ENCODE measurements around the gene SLC34A2. TPM values are rescaled to one million over a fixed set of nuclear protein-coding genes. Genes with fewer than 3 reads are reported as not detected.

The SLC34A2 gene
- total and polyA plus RNA-seq, 4 experiments from 2014 or later, result not detected

GRCh38 chr4:25727711-25728493, 72.3 kb downstream of the SLC34A2 start:
- Histone ChIP-seq H3K9me3 (ENCODE audit: control insufficient read depth in 1 of 2, low read length in 2 of 2) (no peaks in the 10 kb centered on the region), H3K27me3 (ENCODE audit: insufficient read depth, low read length) (no peaks in the 10 kb centered on the region), H3K27ac (ENCODE audit: low read depth, low read length) (no peak overlapping the region), H3K4me3 (ENCODE audit: low read length in 2 of 2) (no peak overlapping the region), H3K36me3 (ENCODE audit: insufficient read depth, low read length) (no peaks in the 10 kb centered on the region), H3K4me1 (ENCODE audit: insufficient read depth, low read length) (no peaks in the 10 kb centered on the region)
- DNase-seq, result no peak
- CTCF ChIA-PET (ENCODE audit: partially characterized antibody), result no interaction called here
- Mint-ChIP-seq H3K4me3 (no peak overlapping the region), H3K4me1 (peaks cover 0 to 4% (median 2%) of the 10 kb centered on the region in 4 donors), H3K27ac (peak overlapping the region in 1 of 7 donors; percentile 25), H3K9me3 (no peaks in the 10 kb centered on the region), H3K27me3 (no peaks in the 10 kb centered on the region), H3K36me3 (no peaks in the 10 kb centered on the region)
- POLR2A ChIA-PET (ENCODE audit: partially characterized antibody), result no interaction called here
- intact Hi-C loops (cut with micrococcal nuclease), result no loop called here

Other genes starting within 250 kb of the SLC34A2 start
- 10 to 100 TPM; 61.4 to 64.3 TPM for gene SEL1L3, start 207.1 kb downstream of the SLC34A2 start, total RNA-seq
- 10 to 100 TPM; 61.3 to 68.8 TPM for gene SEL1L3, start 207.1 kb downstream of the SLC34A2 start, polyA plus RNA-seq